Dendritic cell treated with granulocyte-macrophage colony-stimulating factor and Interleukin-4, amounts not matched to agents 40 ng/mL and 50 ng/mL, for 4 days (primary cell): ENCODE results near the gene RGS11.

Experiments
- H3K27ac Mint-ChIP-seq: one replicate; pipeline ENCODE4 v1.8.0; 2022; ENCODE audit warnings: mild to moderate bottlenecking, mixed read lengths
- H3K27me3 Mint-ChIP-seq: one replicate; pipeline ENCODE4 v1.8.0; 2022; ENCODE audit warnings: mild to moderate bottlenecking, mixed read lengths
- H3K36me3 Mint-ChIP-seq: one replicate; pipeline ENCODE4 v1.8.0; 2022; ENCODE audit warnings: low read depth, mixed read lengths
- H3K4me1 Mint-ChIP-seq: one replicate; pipeline ENCODE4 v1.8.0; 2022; ENCODE audit warnings: low read depth, mixed read lengths
- H3K4me3 Mint-ChIP-seq: one replicate; pipeline ENCODE4 v1.8.0; 2022; ENCODE audit warnings: mild to moderate bottlenecking, moderate library complexity, mixed read lengths
- H3K9me3 Mint-ChIP-seq: one replicate; pipeline ENCODE4 v1.8.0; 2022; ENCODE audit warnings: mixed read lengths
- intact Hi-C: fragments of 100-400 bp; cut with micrococcal nuclease; formaldehyde crosslinking; loops from one replicate; pipeline ENCODE4 v1.15.0; 2022

The RGS11 gene

GRCh38 chr16:290015-290680, 14.4 kb upstream of the RGS11 start:
- Mint-ChIP-seq H3K9me3 (peaks cover 19% of the 10 kb centered on the region), H3K4me3 (no peak overlapping the region), H3K27me3 (no peaks in the 10 kb centered on the region), H3K4me1 (no peaks in the 10 kb centered on the region), H3K27ac (no peak overlapping the region), H3K36me3 (peaks cover 90% of the 10 kb centered on the region)
- intact Hi-C loops = no loop called here

DNA sequence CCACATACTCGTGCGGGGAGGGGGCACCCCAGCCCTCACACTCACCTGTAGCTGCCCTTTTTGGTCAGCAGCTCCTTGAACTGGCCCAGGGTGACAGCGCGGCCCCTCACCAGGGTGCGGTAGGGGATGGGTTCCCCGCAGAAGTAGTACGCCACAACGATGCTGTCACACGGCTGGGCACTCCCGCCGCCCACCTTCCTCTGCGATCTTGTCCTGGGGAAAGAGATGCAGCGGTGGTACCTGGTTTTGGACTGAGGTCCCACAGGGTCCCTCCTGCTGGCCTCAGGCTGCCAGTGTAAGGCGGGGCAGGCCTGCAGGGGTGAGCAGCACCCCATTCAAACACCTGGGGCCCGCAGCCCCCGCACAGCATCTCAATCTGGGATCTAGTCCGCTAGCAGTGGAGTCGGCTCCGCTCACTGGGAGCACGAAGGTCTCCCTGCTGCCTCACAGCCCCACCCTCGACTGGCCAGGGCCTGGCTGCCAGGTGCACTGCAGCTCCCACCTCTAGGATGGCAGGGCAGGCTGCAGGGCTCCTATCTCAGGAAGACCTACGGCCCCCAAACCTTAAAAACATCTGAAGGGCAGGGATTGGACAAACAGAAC, 13.8 kb upstream of the RGS11 start:
- H3K4me3 Mint-ChIP-seq = no peak overlapping the region
- peaks cover 19% of the 10 kb centered on the region for H3K9me3 Mint-ChIP-seq
- intact Hi-C loops = no loop called here
- peaks cover 94% of the 10 kb centered on the region for H3K36me3 Mint-ChIP-seq
- H3K4me1 Mint-ChIP-seq = no peaks in the 10 kb centered on the region
- no peak overlapping the region for H3K27ac Mint-ChIP-seq
- no peaks in the 10 kb centered on the region for H3K27me3 Mint-ChIP-seq

GRCh38 chr16:287981-288920, 12.5 kb upstream of the RGS11 start:
- Mint-ChIP-seq H3K9me3 (peaks cover 19% of the 10 kb centered on the region), H3K36me3 (peaks cover 83% of the 10 kb centered on the region), H3K27ac (no peak overlapping the region), H3K4me3 (no peak overlapping the region), H3K27me3 (peaks cover under 1% of the 10 kb centered on the region), H3K4me1 (no peaks in the 10 kb centered on the region)
- intact Hi-C loops = no loop called here

- no peak overlapping the region for H3K4me3 Mint-ChIP-seq
- H3K27ac Mint-ChIP-seq = no peak overlapping the region
- no peaks in the 10 kb centered on the region for H3K4me1 Mint-ChIP-seq
- H3K9me3 Mint-ChIP-seq = peaks cover 19% of the 10 kb centered on the region
- H3K36me3 Mint-ChIP-seq = peaks cover 74% of the 10 kb centered on the region
- intact Hi-C loops = no loop called here
- H3K27me3 Mint-ChIP-seq = peaks cover 9% of the 10 kb centered on the region
Observed at GRCh38 chr16:287298-287811, 11.6 kb upstream of the RGS11 start.

DNA sequence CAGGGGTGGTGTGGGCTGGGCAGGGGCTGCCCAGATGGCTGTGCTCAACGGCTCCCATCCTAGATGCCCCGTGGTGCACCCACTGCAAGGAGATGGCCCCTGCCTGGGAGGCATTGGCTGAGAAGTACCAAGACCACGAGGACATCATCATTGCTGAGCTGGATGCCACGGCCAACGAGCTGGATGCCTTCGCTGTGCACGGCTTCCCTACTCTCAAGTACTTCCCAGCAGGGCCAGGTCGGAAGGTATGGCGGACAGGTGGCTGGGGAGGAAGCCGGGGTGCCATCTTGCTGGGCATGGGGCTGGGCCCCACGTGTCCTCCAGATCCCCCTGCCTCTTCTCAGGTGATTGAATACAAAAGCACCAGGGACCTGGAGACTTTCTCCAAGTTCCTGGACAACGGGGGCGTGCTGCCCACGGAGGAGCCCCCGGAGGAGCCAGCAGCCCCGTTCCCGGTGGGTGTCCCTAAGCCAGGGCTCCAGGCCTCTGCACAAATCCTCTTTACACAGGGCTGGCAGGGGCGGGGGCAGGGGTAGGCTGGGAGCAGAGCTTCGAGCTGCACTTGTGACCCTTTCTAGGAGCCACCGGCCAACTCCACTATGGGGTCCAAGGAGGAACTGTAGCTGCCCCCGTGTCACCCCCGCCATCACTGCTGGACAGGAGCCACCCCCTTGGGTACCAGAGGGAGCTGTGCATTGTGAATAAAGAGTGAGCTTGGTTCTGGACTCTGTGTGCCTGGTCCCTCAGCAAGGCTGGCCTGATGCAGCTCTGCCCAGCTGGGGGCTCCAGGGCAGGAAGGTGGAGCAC, 10.9 kb upstream of the RGS11 start:
- Mint-ChIP-seq H3K27me3 (peaks cover 15% of the 10 kb centered on the region), H3K4me3 (no peak overlapping the region), H3K27ac (no peak overlapping the region), H3K36me3 (peaks cover 67% of the 10 kb centered on the region), H3K4me1 (no peaks in the 10 kb centered on the region), H3K9me3 (peaks cover 19% of the 10 kb centered on the region)
- intact Hi-C loops = no loop called here

- H3K27me3 Mint-ChIP-seq = peaks cover 26% of the 10 kb centered on the region
- no peaks in the 10 kb centered on the region for H3K4me1 Mint-ChIP-seq
- intact Hi-C loops = no loop called here
- peaks cover 54% of the 10 kb centered on the region for H3K36me3 Mint-ChIP-seq
- no peak overlapping the region for H3K27ac Mint-ChIP-seq
- H3K9me3 Mint-ChIP-seq = peaks cover 19% of the 10 kb centered on the region
- no peak overlapping the region for H3K4me3 Mint-ChIP-seq
Observed at GRCh38 chr16:285146-286055, 9.7 kb upstream of the RGS11 start.

- H3K27ac Mint-ChIP-seq = no peak overlapping the region
- H3K36me3 Mint-ChIP-seq = peaks cover 45% of the 10 kb centered on the region
- no peaks in the 10 kb centered on the region for H3K4me1 Mint-ChIP-seq
- peaks cover 19% of the 10 kb centered on the region for H3K9me3 Mint-ChIP-seq
- H3K27me3 Mint-ChIP-seq = peaks cover 31% of the 10 kb centered on the region
- intact Hi-C loops = no loop called here
- H3K4me3 Mint-ChIP-seq = no peak overlapping the region
Observed at GRCh38 chr16:284204-285120, 8.7 kb upstream of the RGS11 start.

DNA sequence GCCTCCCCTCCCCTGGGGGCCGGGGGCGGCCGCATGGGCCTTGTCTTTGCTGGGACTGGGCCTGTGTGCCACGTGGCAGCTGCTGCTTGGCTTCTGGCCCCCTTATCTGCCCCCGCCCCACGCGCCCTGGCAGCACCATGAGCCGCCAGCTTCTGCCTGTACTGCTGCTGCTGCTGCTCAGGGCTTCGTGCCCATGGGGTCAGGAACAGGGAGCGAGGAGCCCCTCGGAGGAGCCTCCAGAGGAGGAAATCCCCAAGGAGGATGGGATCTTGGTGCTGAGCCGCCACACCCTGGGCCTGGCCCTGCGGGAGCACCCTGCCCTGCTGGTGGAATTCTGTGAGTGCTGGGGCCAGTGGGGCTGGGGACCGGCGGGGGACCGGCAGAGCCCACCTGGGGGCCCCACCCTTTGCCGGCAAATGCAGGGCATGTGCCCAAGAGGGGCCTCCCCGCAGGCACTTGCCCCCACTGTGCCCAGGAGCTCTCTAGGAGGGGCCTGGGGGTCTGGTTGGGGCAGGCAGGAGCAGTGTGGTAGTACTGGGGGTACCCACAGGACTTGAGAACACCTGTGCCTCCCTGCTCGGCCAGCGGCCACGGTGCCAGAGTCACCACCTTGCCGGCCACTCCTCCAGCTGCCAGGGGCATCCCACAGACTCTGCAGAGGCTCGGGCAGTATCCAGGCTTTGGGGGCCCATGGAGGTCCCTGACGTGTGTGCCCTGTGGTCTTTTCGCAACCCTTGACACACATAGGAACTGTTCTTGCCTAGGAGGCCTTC, 7.5 kb upstream of the RGS11 start, which contains the start of gene PDIA2:
Gene PDIA2 (plus strand): TSS at position 132 of the 773 bp plus-strand sequence. CDS start 6 bp downstream, at position 138.
- peaks cover 17% of the 10 kb centered on the region for H3K9me3 Mint-ChIP-seq
- no peak within 1 kb of the TSS for H3K27ac Mint-ChIP-seq

DNA sequence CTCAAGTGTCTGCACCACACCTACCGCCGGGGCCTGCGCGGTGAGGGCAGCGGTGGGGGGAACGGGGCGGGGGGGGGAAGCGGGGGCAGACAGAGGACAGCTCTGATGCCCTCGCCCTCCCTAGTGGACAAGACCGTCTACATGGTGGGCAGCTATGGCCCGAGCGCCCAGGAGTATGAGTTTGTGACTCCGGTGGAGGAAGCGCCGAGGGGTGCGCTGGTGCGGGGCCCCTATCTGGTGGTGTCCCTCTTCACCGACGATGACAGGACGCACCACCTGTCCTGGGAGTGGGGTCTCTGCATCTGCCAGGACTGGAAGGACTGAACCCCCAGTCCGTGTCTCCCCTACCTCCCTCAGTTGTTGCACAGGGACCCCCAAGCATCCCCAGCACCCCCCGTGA, 6.7 kb upstream of the RGS11 start:
- Mint-ChIP-seq H3K36me3 (peaks cover 25% of the 10 kb centered on the region), H3K9me3 (peaks cover 10% of the 10 kb centered on the region), H3K27me3 (peaks cover 45% of the 10 kb centered on the region), H3K27ac (no peak overlapping the region), H3K4me3 (no peak overlapping the region), H3K4me1 (no peaks in the 10 kb centered on the region)
- intact Hi-C loops = no loop called here

More for the DNA sequence above, 7.5 kb upstream of the RGS11 start, which contains the start of gene PDIA2:
- peaks cover 42% of the 10 kb centered on the region for H3K27me3 Mint-ChIP-seq
- H3K4me1 Mint-ChIP-seq = no peaks in the 10 kb centered on the region
- intact Hi-C loops = no loop called here
- H3K36me3 Mint-ChIP-seq = peaks cover 32% of the 10 kb centered on the region
- no peak within 1 kb of the TSS for H3K4me3 Mint-ChIP-seq

- no peak overlapping the region for H3K4me3 Mint-ChIP-seq
- H3K36me3 Mint-ChIP-seq = peaks cover 18% of the 10 kb centered on the region
- no peaks in the 10 kb centered on the region for H3K4me1 Mint-ChIP-seq
- H3K9me3 Mint-ChIP-seq = peaks cover 7% of the 10 kb centered on the region
- intact Hi-C loops = no loop called here
- no peak overlapping the region for H3K27ac Mint-ChIP-seq
- H3K27me3 Mint-ChIP-seq = peaks cover 52% of the 10 kb centered on the region
Observed at GRCh38 chr16:281660-282255, 6.0 kb upstream of the RGS11 start.
